H1 (cell line): ENCODE data around the gene UBE2F. TPM values are rescaled to one million over a fixed set of nuclear protein-coding genes. Genes with fewer than 3 reads are reported as not detected.

Experiments used
- CBX5 ChIP-seq: fragments of 300-800, 300-1000 bp; sonication (generic); IDR thresholded peaks from 2 replicates; pipeline ENCODE4 v1.7.1; 2016; ENCODE audit warnings: antibody characterized with exemption, low read length, low read depth
- CTBP2 ChIP-seq: IDR thresholded peaks from 2 replicates; pipeline ENCODE4 v1.7.0; 2011; ENCODE audit warnings: borderline replicate concordance, mild to moderate bottlenecking, moderate library complexity, mixed read lengths, low read length; ENCODE audit not compliant: insufficient read depth, insufficient read length
- NANOG ChIP-seq: IDR thresholded peaks from 2 replicates; pipeline ENCODE4 v1.6.1; 2011; ENCODE audit warnings: low read length, low read depth, mild to moderate bottlenecking, inconsistent platforms; ENCODE audit not compliant: insufficient read depth, poor library complexity, severe bottlenecking
- SIN3A ChIP-seq, 2 experiments: IDR thresholded peaks in 1 of 2; conservative IDR thresholded peaks in 1 of 2; 2 replicates each; pipeline ENCODE4 v1.6.1; 2011 to 2012; ENCODE audit warnings: low read length in 2 of 2, improper control_type of control experiment in 1 of 2, low read depth in 1 of 2, mild to moderate bottlenecking in 1 of 2
- polyA plus RNA-seq, 7 experiments: library from polyadenylated mRNA; depleted of rRNA in 3 of 7; stranded (reverse) in 5 of 7; unstranded in 2 of 7; fragments of >200 nt in 5 of 7; fragments of 200-250 nt in 2 of 7; gene quantifications; 1 replicate in 5 of 7; 2 replicates in 1 of 7; 4 replicates in 1 of 7; pipeline versions ENCODE4 v1.2.1 to v1.2.3, GENCODE V29; 2011 to 2013; ENCODE audit warnings: missing spikeins in 2 of 7, mixed read lengths in 2 of 7
- total RNA-seq: library from RNA; stranded (reverse); fragmentation: NEBNext Ultra II Directional; extraction: Animal tissue kit (Norgen Biotek cat#: 25700); gene quantifications from 2 replicates; pipeline ENCODE4 v1.2.1, GENCODE V29; 2021

The UBE2F gene
- total and polyA plus RNA-seq, 2 of the 8 experiments (the other 6 are each of a cell fraction or from before 2014, with no cell fraction given): 43.3 to 59.8 TPM

- TF ChIP-seq SIN3A (conservative IDR thresholded peaks at IDR 0.05 in 1 of 2, IDR thresholded peaks at IDR 0.05 in 1 of 2; ENCODE audit: low read depth in 1 of 2, low read length in 2 of 2): peak; percentile 25 to 32; a peak in 1 of 4 replicates
- TF ChIP-seq CTBP2: no peak
- TF ChIP-seq NANOG: no peak
- no peak for TF ChIP-seq CBX5
- TF ChIP-seq, all 59 proteins: peak for 11
These were observed 94.7 kb downstream of the UBE2F start (continued) for GRCh38 chr2:238061315-238062202.
